NCI-H187 (cell line): ENCODE results near the gene SALL4.
"Not testable (repeated sequence)": the region's sequence is repeated elsewhere in the genome, so short reads cannot be mapped to it uniquely, and the experiment has no call there.

Experiments used
- DNase-seq, 2 experiments: peaks; one replicate each; lab custom pipeline; 2025; lab: John Stamatoyannopoulos, UW

The SALL4 gene

GRCh38 chr20:51801122-51801822 lies 1.0 kb downstream of the SALL4 start:
- DNase-seq: no peak

GRCh38 chr20:51800872-51801121 lies 1.5 kb downstream of the SALL4 start:
- DNase-seq: no peak

- peak in 1 of 2 experiments; percentile 6 for DNase-seq
Observed at GRCh38 chr20:51800060-51800871, 2.1 kb downstream of the SALL4 start.

- no peak for DNase-seq
Observed at GRCh38 chr20:51799401-51799860, 2.9 kb downstream of the SALL4 start.

GRCh38 chr20:51797357-51798025 lies 4.8 kb downstream of the SALL4 start:
- no peak for DNase-seq

GRCh38 chr20:51796340-51796739 lies 6.0 kb downstream of the SALL4 start:
- no peak for DNase-seq

GRCh38 chr20:51792960-51793359 lies 9.4 kb downstream of the SALL4 start:
- no peak for DNase-seq

GRCh38 chr20:51791626-51792025 lies 10.7 kb downstream of the SALL4 start:
- no peak for DNase-seq

GRCh38 chr20:51790256-51790655 lies 12.1 kb downstream of the SALL4 start:
- no peak for DNase-seq

GRCh38 chr20:51789434-51789833 lies 12.9 kb downstream of the SALL4 start:
- no peak for DNase-seq

- DNase-seq: no peak
Observed at GRCh38 chr20:51788822-51789221, 13.5 kb downstream of the SALL4 start.

GRCh38 chr20:51784299-51784698 lies 18.0 kb downstream of the SALL4 start:
- no peak for DNase-seq

- not testable (repeated sequence) for DNase-seq
Observed at GRCh38 chr20:51778229-51778759, 24.0 kb downstream of the SALL4 start.

GRCh38 chr20:51775241-51775640 lies 27.1 kb downstream of the SALL4 start:
- DNase-seq: no peak

- DNase-seq: no peak
Observed at GRCh38 chr20:51772236-51772635, 30.1 kb downstream of the SALL4 start.

GRCh38 chr20:51769976-51770615 lies 32.2 kb downstream of the SALL4 start:
- DNase-seq: no peak

- no peak for DNase-seq
Observed at GRCh38 chr20:51768759-51769517, 33.4 kb downstream of the SALL4 start.

GRCh38 chr20:51767867-51768758 lies 34.2 kb downstream of the SALL4 start, which contains the start of gene ATP9A:
TSS of gene ATP9A (minus strand) at chr20:51768390. CDS start at chr20:51768369, 21 bp downstream.
- DNase-seq: no peak

- DNase-seq: peak; percentile 81 to 95
Observed at GRCh38 chr20:51766994-51767866, 35.1 kb downstream of the SALL4 start.
